HepG2 (cell line): Measurements from ENCODE around the gene SLC35B2. TPM values are rescaled to one million over a fixed set of nuclear protein-coding genes. Genes with fewer than 3 reads are reported as not detected.
A peak's percentile ranks its signal among the peaks of the same experiment; 100 is the strongest.

Experiments
- AKAP8 ChIP-seq: sonication (generic); formaldehyde crosslinking; IDR thresholded peaks from 2 replicates; pipeline ENCODE4 v1.5.1; 2020; ENCODE audit warnings: mild to moderate bottlenecking, missing genetic modification reagents
- CCDC6 ChIP-seq: sonication (generic); formaldehyde crosslinking; IDR thresholded peaks from 2 replicates; pipeline ENCODE4 v1.8.1; 2022; ENCODE audit warnings: mild to moderate bottlenecking, missing genetic modification reagents, moderate library complexity
- HIC2 ChIP-seq: sonication (generic); formaldehyde crosslinking; IDR thresholded peaks from 2 replicates; pipeline ENCODE4 v1.9.0; 2022; ENCODE audit warnings: low read depth, missing genetic modification reagents
- HIVEP1 ChIP-seq: sonication (generic); formaldehyde crosslinking; IDR thresholded peaks from 2 replicates; pipeline ENCODE4 v1.4.0; 2020; ENCODE audit warnings: mild to moderate bottlenecking, missing genetic modification reagents
- ISL2 ChIP-seq: sonication (generic); formaldehyde crosslinking; IDR thresholded peaks from 2 replicates; pipeline ENCODE4 v1.5.0; 2020; ENCODE audit warnings: missing genetic modification reagents
- MATR3 ChIP-seq: sonication (generic); formaldehyde crosslinking; IDR thresholded peaks from 2 replicates; pipeline ENCODE4 v1.4.0; 2020; ENCODE audit warnings: missing genetic modification reagents
- MBNL3 ChIP-seq: fragments of 250-450 bp; sonication (Bioruptor Pico); conservative IDR thresholded peaks from 2 replicates; pipeline ENCODE4 v1.8.0; 2022; ENCODE audit warnings: mild to moderate bottlenecking, inconsistent platforms
- MLLT10 ChIP-seq: sonication (generic); formaldehyde crosslinking; IDR thresholded peaks from 2 replicates; pipeline ENCODE4 v1.4.0; 2020; ENCODE audit warnings: missing genetic modification reagents
- MNT ChIP-seq: fragments of 450-650 bp; IDR thresholded peaks from 2 replicates; pipeline ENCODE4 v1.6.1; 2016
- MTF2 ChIP-seq: sonication (generic); formaldehyde crosslinking; IDR thresholded peaks from 2 replicates; pipeline ENCODE4 v1.5.0; 2020; ENCODE audit warnings: missing genetic modification reagents, borderline replicate concordance
- MXI1 ChIP-seq: IDR thresholded peaks from 3 replicates; pipeline ENCODE4 v1.6.1; 2012; ENCODE audit warnings: low read depth, low read length, inconsistent platforms, borderline replicate concordance
- RXRB ChIP-seq: IDR thresholded peaks from 2 replicates; pipeline ENCODE4 v1.6.1; 2016; ENCODE audit warnings: borderline replicate concordance, missing genetic modification reagents, missing compliant biosample characterization
- SYNCRIP ChIP-seq: fragments of 200-400 bp; formaldehyde crosslinking; IDR thresholded peaks from 2 replicates; pipeline ENCODE4 v1.6.1; 2018; ENCODE audit warnings: mild to moderate bottlenecking, low read depth, low read length; ENCODE audit not compliant: insufficient read depth
- THYN1 ChIP-seq: sonication (generic); formaldehyde crosslinking; IDR thresholded peaks from 2 replicates; pipeline ENCODE4 v1.8.1; 2023; ENCODE audit warnings: low read depth, mild to moderate bottlenecking, moderate library complexity, missing genetic modification reagents, borderline replicate concordance
- YY1 ChIP-seq: IDR thresholded peaks from 2 replicates; pipeline ENCODE4 v1.6.1; 2011; ENCODE audit warnings: low read length, low read depth, moderate library complexity, mild to moderate bottlenecking; ENCODE audit not compliant: insufficient read depth, insufficient replicate concordance
- ZNF207 ChIP-seq: fragments of 450-650 bp; IDR thresholded peaks from 2 replicates; pipeline ENCODE4 v1.6.1; 2016; ENCODE audit warnings: antibody characterized with exemption, borderline replicate concordance
- ZNF234 ChIP-seq: sonication (generic); formaldehyde crosslinking; conservative IDR thresholded peaks from 2 replicates; pipeline ENCODE4 v1.5.1; 2020; ENCODE audit warnings: mild to moderate bottlenecking, missing genetic modification reagents
- ZNF260 ChIP-seq: sonication (generic); formaldehyde crosslinking; IDR thresholded peaks from 2 replicates; pipeline ENCODE4 v1.4.0; 2020; ENCODE audit warnings: missing genetic modification reagents, low read depth, mild to moderate bottlenecking, borderline replicate concordance
- ZNF747 ChIP-seq: sonication (generic); formaldehyde crosslinking; IDR thresholded peaks from 2 replicates; pipeline ENCODE4 v1.8.1; 2023; ENCODE audit warnings: missing genetic modification reagents, mild to moderate bottlenecking, borderline replicate concordance
- ZNF749 ChIP-seq: sonication (generic); formaldehyde crosslinking; IDR thresholded peaks from 2 replicates; pipeline ENCODE4 v1.8.0; 2022; ENCODE audit warnings: mild to moderate bottlenecking, missing genetic modification reagents, moderate library complexity, borderline replicate concordance
- ZNF788 ChIP-seq: sonication (generic); formaldehyde crosslinking; IDR thresholded peaks from 2 replicates; pipeline ENCODE4 v1.5.0; 2020; ENCODE audit warnings: mild to moderate bottlenecking, missing genetic modification reagents, borderline replicate concordance
- ZUFSP ChIP-seq: sonication (generic); formaldehyde crosslinking; IDR thresholded peaks from 2 replicates; pipeline ENCODE4 v1.9.0; 2021; ENCODE audit warnings: missing genetic modification reagents, mild to moderate bottlenecking, borderline replicate concordance
- polyA plus RNA-seq, 8 experiments: library from polyadenylated mRNA; depleted of rRNA in 3 of 8; stranded (reverse) in 7 of 8; unstranded in 1 of 8; fragments of >200 nt; fragmentation: Illumina TruSeq in 4 of 8; extraction: Trizol in 4 of 8; gene quantifications; 2 replicates each; pipeline versions ENCODE4 v1.2.1 to v1.2.3, GENCODE V29; 2011 to 2016; ENCODE audit warnings: low read depth in 4 of 8, missing spikeins in 1 of 8, mixed read lengths in 1 of 8; ENCODE audit not compliant: insufficient read depth in 1 of 8
- total RNA-seq, 5 experiments: library from RNA; depleted of rRNA; stranded (reverse); fragments of >200 nt; fragmentation: Illumina TruSeq; extraction: Trizol; gene quantifications; 2 replicates each; pipeline ENCODE4 v1.2.3, GENCODE V29; 2016; ENCODE audit warnings: low read depth in 1 of 5
- TF ChIP-seq, protein P1 (sequence below): sonication (generic); formaldehyde crosslinking; IDR thresholded peaks from 2 replicates; pipeline ENCODE4 v1.5.1; 2020; ENCODE audit warnings: mild to moderate bottlenecking, moderate library complexity, missing genetic modification reagents

Gene SLC35B2
- total and polyA plus RNA-seq, 2 of the 13 experiments (the other 11 are each of a cell fraction or from before 2014, with no cell fraction given): 61.1 to 148 TPM

- TF ChIP-seq SYNCRIP (no peak), MLLT10 (no peak), ZNF788 (CRISPR knock-in tag) (peak; percentile 70; the same call in 1 of the 2 replicates), MNT (no peak), HIC2 (CRISPR knock-in tag) (no peak), ZNF207 (no peak), ZNF234 (CRISPR knock-in tag) (no peak), RXRB (CRISPR knock-in tag) (peak; percentile 58; the same call in 1 of the 2 replicates), AKAP8 (no peak), ZNF747 (peak; percentile 36; the same call in 1 of the 2 replicates), ZUFSP (CRISPR knock-in tag) (no peak), THYN1 (CRISPR knock-in tag) (no peak), ISL2 (CRISPR knock-in tag) (peak; percentile 71; the same call in 1 of the 2 replicates), MATR3 (CRISPR knock-in tag) (0 out of 2 replicates have a peak, but pooled peaks have one; percentile 60), ZNF260 (CRISPR knock-in tag) (no peak), YY1 (peak; percentile 55), MTF2 (CRISPR knock-in tag) (no peak; the same call in 1 of the 2 replicates), CCDC6 (CRISPR knock-in tag) (no peak), ZNF749 (CRISPR knock-in tag) (no peak), MXI1 (peak; percentile 44; the same call in 1 of the 3 replicates), MBNL3 (CRISPR knock-in tag) (no peak), HIVEP1 (CRISPR knock-in tag) (peak; percentile 55; the same call in 1 of the 2 replicates)
- TF ChIP-seq, protein P1, sequence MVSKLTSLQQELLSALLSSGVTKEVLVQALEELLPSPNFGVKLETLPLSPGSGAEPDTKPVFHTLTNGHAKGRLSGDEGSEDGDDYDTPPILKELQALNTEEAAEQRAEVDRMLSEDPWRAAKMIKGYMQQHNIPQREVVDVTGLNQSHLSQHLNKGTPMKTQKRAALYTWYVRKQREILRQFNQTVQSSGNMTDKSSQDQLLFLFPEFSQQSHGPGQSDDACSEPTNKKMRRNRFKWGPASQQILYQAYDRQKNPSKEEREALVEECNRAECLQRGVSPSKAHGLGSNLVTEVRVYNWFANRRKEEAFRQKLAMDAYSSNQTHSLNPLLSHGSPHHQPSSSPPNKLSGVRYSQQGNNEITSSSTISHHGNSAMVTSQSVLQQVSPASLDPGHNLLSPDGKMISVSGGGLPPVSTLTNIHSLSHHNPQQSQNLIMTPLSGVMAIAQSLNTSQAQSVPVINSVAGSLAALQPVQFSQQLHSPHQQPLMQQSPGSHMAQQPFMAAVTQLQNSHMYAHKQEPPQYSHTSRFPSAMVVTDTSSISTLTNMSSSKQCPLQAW (CRISPR knock-in tag): no peak
These were observed 38.1 kb downstream of the SLC35B2 start (continued) for GRCh38 chr6:44219053-44219814.
